Right lobe of liver (tissue), 4 donors: Measurements from ENCODE around the gene TMEM255A.

Experiments used
- POLR2A ChIP-seq: fragments of 450-650 bp; IDR thresholded peaks from one replicate; pipeline ENCODE4 v1.6.1; 2017; ENCODE audit warnings: antibody characterized with exemption, mild to moderate bottlenecking
- TF ChIP-seq, protein P1 (sequence below), 4 donors: fragments of 200-600 bp in 3 of 4; fragments of 450-650 bp in 1 of 4; IDR thresholded peaks; one replicate each; pipeline versions ENCODE4 v1.5.1 to v1.8.0; 2016 to 2022; ENCODE audit warnings: antibody characterized with exemption in 4 of 4, mild to moderate bottlenecking in 2 of 4
- donor health status: DM: no; HTN: no; CAD: no.
- donor health status: DM: no; HTN: no; CAD: no.
- donor health status: DM: no; HTN: yes; CAD: no.

DNA sequence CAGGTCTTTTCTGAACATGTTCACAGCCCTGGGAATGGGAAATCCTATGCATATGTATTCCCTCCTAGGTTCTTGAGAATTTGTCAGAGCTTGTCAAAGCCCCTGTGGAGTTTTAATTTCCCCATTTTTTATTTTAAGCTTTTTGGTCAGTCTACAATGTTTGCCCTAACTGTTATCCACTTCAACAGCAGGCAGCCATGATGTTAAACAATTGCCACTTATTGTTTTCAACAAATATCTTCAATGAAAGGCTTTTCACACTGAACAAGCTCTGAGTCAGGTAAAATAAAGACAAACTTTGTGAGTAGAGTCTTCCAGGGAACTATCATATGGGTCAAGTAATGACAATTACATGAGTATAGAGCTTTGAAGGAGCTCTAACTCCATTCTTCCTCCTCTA is 25.6 kb upstream of the TMEM255A start:
- TF ChIP-seq, protein P1, sequence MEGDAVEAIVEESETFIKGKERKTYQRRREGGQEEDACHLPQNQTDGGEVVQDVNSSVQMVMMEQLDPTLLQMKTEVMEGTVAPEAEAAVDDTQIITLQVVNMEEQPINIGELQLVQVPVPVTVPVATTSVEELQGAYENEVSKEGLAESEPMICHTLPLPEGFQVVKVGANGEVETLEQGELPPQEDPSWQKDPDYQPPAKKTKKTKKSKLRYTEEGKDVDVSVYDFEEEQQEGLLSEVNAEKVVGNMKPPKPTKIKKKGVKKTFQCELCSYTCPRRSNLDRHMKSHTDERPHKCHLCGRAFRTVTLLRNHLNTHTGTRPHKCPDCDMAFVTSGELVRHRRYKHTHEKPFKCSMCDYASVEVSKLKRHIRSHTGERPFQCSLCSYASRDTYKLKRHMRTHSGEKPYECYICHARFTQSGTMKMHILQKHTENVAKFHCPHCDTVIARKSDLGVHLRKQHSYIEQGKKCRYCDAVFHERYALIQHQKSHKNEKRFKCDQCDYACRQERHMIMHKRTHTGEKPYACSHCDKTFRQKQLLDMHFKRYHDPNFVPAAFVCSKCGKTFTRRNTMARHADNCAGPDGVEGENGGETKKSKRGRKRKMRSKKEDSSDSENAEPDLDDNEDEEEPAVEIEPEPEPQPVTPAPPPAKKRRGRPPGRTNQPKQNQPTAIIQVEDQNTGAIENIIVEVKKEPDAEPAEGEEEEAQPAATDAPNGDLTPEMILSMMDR (IDR thresholded peaks at IDR 0.05), result no peak
- TF ChIP-seq POLR2A, result no peak
